ENCODE results near the gene CHST12. TPM values are rescaled to one million over a fixed set of nuclear protein-coding genes. Genes with fewer than 3 reads are reported as not detected.

CHST12 gene
- total RNA-seq, 1 experiment from 2014 or later = 18.3 TPM

DNA sequence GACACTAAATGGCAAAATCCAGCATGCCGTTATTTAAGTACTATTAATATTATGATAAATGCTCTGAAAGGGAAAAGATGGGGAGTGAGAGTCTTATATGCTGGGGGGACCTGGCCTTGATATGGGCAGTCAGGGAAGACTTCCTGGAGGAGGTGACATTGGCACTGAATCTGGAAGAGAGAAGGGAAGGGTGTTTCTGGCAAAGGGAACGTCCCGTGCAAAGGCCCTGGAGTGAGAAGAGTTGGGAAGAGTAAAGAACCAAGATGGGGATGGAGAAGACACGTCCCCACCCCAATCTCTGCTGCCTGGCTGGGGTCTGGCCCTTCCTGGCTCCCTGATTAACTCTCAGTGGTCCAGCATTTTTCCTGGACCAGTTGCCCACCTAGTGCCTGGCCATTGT, 77.8 kb downstream of the CHST12 start (continued):
- TF ChIP-seq ESRRA (CRISPR knock-in tag; IDR thresholded peaks at IDR 0.05; ENCODE audit: borderline replicate concordance) (no peak), ZNF232 (CRISPR knock-in tag; IDR thresholded peaks at IDR 0.05) (no peak), IRF2 (CRISPR knock-in tag; IDR thresholded peaks at IDR 0.05; ENCODE audit: borderline replicate concordance, low read depth) (no peak)
- TF ChIP-seq, protein P1, sequence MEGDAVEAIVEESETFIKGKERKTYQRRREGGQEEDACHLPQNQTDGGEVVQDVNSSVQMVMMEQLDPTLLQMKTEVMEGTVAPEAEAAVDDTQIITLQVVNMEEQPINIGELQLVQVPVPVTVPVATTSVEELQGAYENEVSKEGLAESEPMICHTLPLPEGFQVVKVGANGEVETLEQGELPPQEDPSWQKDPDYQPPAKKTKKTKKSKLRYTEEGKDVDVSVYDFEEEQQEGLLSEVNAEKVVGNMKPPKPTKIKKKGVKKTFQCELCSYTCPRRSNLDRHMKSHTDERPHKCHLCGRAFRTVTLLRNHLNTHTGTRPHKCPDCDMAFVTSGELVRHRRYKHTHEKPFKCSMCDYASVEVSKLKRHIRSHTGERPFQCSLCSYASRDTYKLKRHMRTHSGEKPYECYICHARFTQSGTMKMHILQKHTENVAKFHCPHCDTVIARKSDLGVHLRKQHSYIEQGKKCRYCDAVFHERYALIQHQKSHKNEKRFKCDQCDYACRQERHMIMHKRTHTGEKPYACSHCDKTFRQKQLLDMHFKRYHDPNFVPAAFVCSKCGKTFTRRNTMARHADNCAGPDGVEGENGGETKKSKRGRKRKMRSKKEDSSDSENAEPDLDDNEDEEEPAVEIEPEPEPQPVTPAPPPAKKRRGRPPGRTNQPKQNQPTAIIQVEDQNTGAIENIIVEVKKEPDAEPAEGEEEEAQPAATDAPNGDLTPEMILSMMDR (IDR thresholded peaks at IDR 0.05) = no peak

DNA sequence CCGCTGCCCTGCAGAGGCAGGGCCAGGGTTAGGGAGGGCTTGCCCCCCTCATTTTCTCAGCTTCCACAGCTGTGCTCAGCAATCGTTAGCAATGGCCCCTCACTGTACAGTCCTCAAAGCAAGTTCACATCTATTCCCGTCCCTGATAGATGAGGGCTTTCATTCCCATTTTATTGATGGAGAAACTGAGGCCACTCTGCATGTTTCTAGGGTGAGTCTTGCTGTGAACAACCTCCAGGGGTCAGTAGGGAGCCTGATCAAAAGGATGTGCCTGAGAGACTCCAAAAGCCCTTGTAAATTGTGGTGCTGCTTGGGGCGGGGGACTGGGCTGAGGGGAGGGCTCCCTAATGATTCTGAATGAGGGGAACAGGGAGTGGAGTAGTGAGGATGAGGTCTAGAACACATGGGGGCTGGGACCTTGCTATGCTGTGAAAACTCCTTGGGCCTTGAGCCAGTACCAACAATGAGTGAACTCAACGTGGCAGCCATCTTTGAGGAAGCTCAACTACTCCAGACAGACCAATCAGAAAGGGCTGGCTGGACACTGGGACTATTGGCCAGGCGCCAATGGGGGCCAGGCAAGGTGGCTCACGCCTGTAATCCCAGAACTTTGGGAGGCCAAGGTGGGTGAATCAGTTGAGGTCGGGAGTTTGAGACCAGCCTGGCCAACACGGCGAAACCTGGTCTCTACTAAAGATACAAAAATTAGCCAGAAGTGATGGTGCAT, 79.5 kb downstream of the CHST12 start:
- Mint-ChIP-seq H3K4me1 (no peaks in the 10 kb centered on the region), H3K36me3 (no peaks in the 10 kb centered on the region), H3K9me3 (peaks cover 7% of the 10 kb centered on the region; the same call in 1 of the 2 replicates), H3K27me3 (ENCODE audit: low read depth) (no peaks in the 10 kb centered on the region), H3K4me3 (no peak overlapping the region), H3K27ac (no peak overlapping the region)
- no peak for ATAC-seq
- CTCF ChIA-PET = interaction anchor here (1.0 to 2.8 kb wide), 4 partner anchors 14 to 73 kb away, joined by 3 to 19 read pairs (median 3); partner anchors contain the start of gene BRAT1
- POLR2A ChIA-PET = no interaction called here
- no peak for DNase-seq (ENCODE audit: low spot score)
- TF ChIP-seq GRHL2 (CRISPR knock-in tag; IDR thresholded peaks at IDR 0.05; ENCODE audit: insufficient replicate concordance, severe bottlenecking) (no peak), NR1H2 (CRISPR knock-in tag; IDR thresholded peaks at IDR 0.05) (no peak), SMAD3 (CRISPR knock-in tag; IDR thresholded peaks at IDR 0.05; ENCODE audit: borderline replicate concordance) (no peak), ZBTB21 (CRISPR knock-in tag; IDR thresholded peaks at IDR 0.05; ENCODE audit: borderline replicate concordance) (no peak), CREM (CRISPR knock-in tag; IDR thresholded peaks at IDR 0.05) (no peak), CREB1 (CRISPR knock-in tag; IDR thresholded peaks at IDR 0.05) (no peak), TP53 (CRISPR knock-in tag; IDR thresholded peaks at IDR 0.05) (no peak), CBFB (CRISPR knock-in tag; IDR thresholded peaks at IDR 0.05; ENCODE audit: low read depth) (no peak), NR3C1 (CRISPR knock-in tag; conservative IDR thresholded peaks at IDR 0.05; ENCODE audit: low read depth) (no peak), HMGA2 (CRISPR knock-in tag; IDR thresholded peaks at IDR 0.05) (no peak), NFYB (CRISPR knock-in tag; conservative IDR thresholded peaks at IDR 0.05; ENCODE audit: low read depth) (no peak), ZNF232 (CRISPR knock-in tag; IDR thresholded peaks at IDR 0.05) (no peak)
- TF ChIP-seq, protein P2, sequence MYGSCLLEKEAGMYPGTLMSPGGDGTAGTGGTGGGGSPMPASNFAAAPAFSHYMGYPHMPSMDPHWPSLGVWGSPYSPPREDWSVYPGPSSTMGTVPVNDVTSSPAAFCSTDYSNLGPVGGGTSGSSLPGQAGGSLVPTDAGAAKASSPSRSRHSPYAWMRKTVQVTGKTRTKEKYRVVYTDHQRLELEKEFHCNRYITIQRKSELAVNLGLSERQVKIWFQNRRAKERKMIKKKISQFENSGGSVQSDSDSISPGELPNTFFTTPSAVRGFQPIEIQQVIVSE (CRISPR knock-in tag; IDR thresholded peaks at IDR 0.05; ENCODE audit: borderline replicate concordance) = no peak
- TF ChIP-seq, protein P3, sequence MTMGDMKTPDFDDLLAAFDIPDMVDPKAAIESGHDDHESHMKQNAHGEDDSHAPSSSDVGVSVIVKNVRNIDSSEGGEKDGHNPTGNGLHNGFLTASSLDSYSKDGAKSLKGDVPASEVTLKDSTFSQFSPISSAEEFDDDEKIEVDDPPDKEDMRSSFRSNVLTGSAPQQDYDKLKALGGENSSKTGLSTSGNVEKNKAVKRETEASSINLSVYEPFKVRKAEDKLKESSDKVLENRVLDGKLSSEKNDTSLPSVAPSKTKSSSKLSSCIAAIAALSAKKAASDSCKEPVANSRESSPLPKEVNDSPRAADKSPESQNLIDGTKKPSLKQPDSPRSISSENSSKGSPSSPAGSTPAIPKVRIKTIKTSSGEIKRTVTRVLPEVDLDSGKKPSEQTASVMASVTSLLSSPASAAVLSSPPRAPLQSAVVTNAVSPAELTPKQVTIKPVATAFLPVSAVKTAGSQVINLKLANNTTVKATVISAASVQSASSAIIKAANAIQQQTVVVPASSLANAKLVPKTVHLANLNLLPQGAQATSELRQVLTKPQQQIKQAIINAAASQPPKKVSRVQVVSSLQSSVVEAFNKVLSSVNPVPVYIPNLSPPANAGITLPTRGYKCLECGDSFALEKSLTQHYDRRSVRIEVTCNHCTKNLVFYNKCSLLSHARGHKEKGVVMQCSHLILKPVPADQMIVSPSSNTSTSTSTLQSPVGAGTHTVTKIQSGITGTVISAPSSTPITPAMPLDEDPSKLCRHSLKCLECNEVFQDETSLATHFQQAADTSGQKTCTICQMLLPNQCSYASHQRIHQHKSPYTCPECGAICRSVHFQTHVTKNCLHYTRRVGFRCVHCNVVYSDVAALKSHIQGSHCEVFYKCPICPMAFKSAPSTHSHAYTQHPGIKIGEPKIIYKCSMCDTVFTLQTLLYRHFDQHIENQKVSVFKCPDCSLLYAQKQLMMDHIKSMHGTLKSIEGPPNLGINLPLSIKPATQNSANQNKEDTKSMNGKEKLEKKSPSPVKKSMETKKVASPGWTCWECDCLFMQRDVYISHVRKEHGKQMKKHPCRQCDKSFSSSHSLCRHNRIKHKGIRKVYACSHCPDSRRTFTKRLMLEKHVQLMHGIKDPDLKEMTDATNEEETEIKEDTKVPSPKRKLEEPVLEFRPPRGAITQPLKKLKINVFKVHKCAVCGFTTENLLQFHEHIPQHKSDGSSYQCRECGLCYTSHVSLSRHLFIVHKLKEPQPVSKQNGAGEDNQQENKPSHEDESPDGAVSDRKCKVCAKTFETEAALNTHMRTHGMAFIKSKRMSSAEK (CRISPR knock-in tag; IDR thresholded peaks at IDR 0.05; ENCODE audit: borderline replicate concordance) = no peak

DNA sequence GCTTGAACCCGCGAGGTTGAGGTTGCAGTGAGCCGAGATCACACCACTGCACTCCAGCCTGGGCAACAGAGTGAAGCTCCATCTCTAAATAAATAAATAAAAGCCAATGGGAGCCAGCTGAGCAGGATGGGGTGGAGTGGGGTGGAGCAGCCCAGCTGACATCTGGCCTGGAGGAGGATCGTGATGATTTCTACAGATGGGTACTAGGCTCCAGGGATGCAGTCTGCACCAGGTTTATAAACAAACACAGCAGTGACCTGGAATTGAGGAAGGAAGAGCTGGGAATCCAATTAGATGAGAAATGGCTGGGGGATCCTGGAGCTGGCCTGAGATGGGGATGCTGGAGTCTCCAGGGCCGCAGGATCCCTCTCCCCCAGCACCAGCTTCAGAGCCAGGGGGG, 80.1 kb downstream of the CHST12 start:
- H3K4me3 Mint-ChIP-seq = no peak overlapping the region
- H3K27me3 Mint-ChIP-seq (ENCODE audit: low read depth) = no peaks in the 10 kb centered on the region
- H3K9me3 Mint-ChIP-seq = peaks cover 7% of the 10 kb centered on the region; the same call in 1 of the 2 replicates
- CTCF ChIA-PET = interaction anchor here (0.9 to 2.8 kb wide), 5 partner anchors 15 to 72 kb away, joined by 3 to 19 read pairs (median 3); partner anchors contain the start of gene BRAT1
- no peak overlapping the region for H3K27ac Mint-ChIP-seq
- DNase-seq (ENCODE audit: low spot score) (no peak), ATAC-seq (no peak)
- no peaks in the 10 kb centered on the region for H3K36me3 Mint-ChIP-seq
- no peaks in the 10 kb centered on the region for H3K4me1 Mint-ChIP-seq
- POLR2A ChIA-PET = no interaction called here
- TF ChIP-seq TCF7 (CRISPR knock-in tag; IDR thresholded peaks at IDR 0.05; ENCODE audit: low read depth) = no peak
- no peak for TF ChIP-seq ZBTB21 (CRISPR knock-in tag; IDR thresholded peaks at IDR 0.05; ENCODE audit: borderline replicate concordance)
- TF ChIP-seq ETV6 (CRISPR knock-in tag; IDR thresholded peaks at IDR 0.05) = no peak
- TF ChIP-seq ZNF671 (CRISPR knock-in tag; IDR thresholded peaks at IDR 0.05) = no peak
- TF ChIP-seq, protein P4, sequence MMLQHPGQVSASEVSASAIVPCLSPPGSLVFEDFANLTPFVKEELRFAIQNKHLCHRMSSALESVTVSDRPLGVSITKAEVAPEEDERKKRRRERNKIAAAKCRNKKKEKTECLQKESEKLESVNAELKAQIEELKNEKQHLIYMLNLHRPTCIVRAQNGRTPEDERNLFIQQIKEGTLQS (CRISPR knock-in tag; conservative IDR thresholded peaks at IDR 0.05) = no peak
- TF ChIP-seq MYBL2 (CRISPR knock-in tag; IDR thresholded peaks at IDR 0.05) = no peak
- no peak for TF ChIP-seq TEAD1 (CRISPR knock-in tag; IDR thresholded peaks at IDR 0.05)
- TF ChIP-seq, protein P5, sequence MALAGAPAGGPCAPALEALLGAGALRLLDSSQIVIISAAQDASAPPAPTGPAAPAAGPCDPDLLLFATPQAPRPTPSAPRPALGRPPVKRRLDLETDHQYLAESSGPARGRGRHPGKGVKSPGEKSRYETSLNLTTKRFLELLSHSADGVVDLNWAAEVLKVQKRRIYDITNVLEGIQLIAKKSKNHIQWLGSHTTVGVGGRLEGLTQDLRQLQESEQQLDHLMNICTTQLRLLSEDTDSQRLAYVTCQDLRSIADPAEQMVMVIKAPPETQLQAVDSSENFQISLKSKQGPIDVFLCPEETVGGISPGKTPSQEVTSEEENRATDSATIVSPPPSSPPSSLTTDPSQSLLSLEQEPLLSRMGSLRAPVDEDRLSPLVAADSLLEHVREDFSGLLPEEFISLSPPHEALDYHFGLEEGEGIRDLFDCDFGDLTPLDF (CRISPR knock-in tag; IDR thresholded peaks at IDR 0.05) = no peak

Data from WTC11 (cell line).